IMR-90 (cell line): Measurements from ENCODE around the gene RNF144A. TPM values are rescaled to one million over a fixed set of nuclear protein-coding genes. Genes with fewer than 3 reads are reported as not detected.

ENCODE experiments used
- ATAC-seq: fragments of 200-7000 bp; cut with Tn5 transposase; 2 replicates; pipeline ENCODE4 v1.9.1; 2020; ENCODE audit warnings: low read depth, mild to moderate bottlenecking, moderate library complexity
- BruUV-seq: library from RNA; stranded (reverse); fragments of 400-500 nt; replicated peaks from 2 replicates; lab custom pipeline; 2021; lab: Mats Ljungman, UMichigan
- CTCF ChIA-PET: fragments of 300-600 bp; formaldehyde crosslinking; extraction: SDS; loops from one replicate; lab custom pipeline; 2021; ENCODE audit warnings: antibody characterized with exemption; lab: Yijun Ruan, JAX
- POLR2A ChIA-PET: fragments of 300-600 bp; sonication (Branson Sonifier 250); formaldehyde crosslinking; loops from one replicate; lab custom pipeline; 2022; ENCODE audit warnings: antibody characterized with exemption; ENCODE audit not compliant: unreplicated experiment; lab: Charles Lee
- DNase-seq: peaks from one replicate; pipeline ENCODE4 v3.0.0; 2013
- H2AFZ ChIP-seq: replicated peaks from 2 replicates; pipeline ENCODE3; 2013; ENCODE audit warnings: low read length, mild to moderate bottlenecking; ENCODE audit not compliant: poor library complexity
- H2AK5ac ChIP-seq: 2 replicates; pipeline ENCODE4 v1.6.1; 2013; ENCODE audit warnings: low read depth, low read length, inconsistent platforms
- H2AK9ac ChIP-seq: replicated peaks from 2 replicates; pipeline ENCODE3; 2013; ENCODE audit warnings: mild to moderate bottlenecking, low read depth, low read length, moderate library complexity; ENCODE audit not compliant: poor library complexity
- H2BK120ac ChIP-seq: 2 replicates; pipeline ENCODE4 v1.6.1; 2013; ENCODE audit warnings: low read depth, low read length, inconsistent platforms
- H2BK15ac ChIP-seq: 3 replicates; pipeline ENCODE4 v1.6.1; 2013; ENCODE audit warnings: low read depth, low read length, inconsistent platforms
- H2BK20ac ChIP-seq: 2 replicates; pipeline ENCODE4 v1.6.1; 2013; ENCODE audit warnings: low read depth, mild to moderate bottlenecking, inconsistent platforms, low read length, moderate library complexity
- H2BK5ac ChIP-seq: 2 replicates; pipeline ENCODE4 v1.6.1; 2013; ENCODE audit warnings: mild to moderate bottlenecking, low read depth, low read length, inconsistent platforms; ENCODE audit not compliant: poor library complexity, severe bottlenecking
- H3K14ac ChIP-seq: replicated peaks from 2 replicates; pipeline ENCODE4 v1.6.1; 2013; ENCODE audit warnings: low read depth, low read length, inconsistent platforms
- H3K18ac ChIP-seq: 2 replicates; pipeline ENCODE4 v1.6.1; 2013; ENCODE audit warnings: low read depth, low read length, control low read depth
- H3K23ac ChIP-seq: 2 replicates; pipeline ENCODE4 v1.6.1; 2013; ENCODE audit warnings: low read depth, low read length, inconsistent platforms
- H3K27ac ChIP-seq: 2 replicates; pipeline ENCODE4 v1.5.1; 2013; ENCODE audit warnings: mild to moderate bottlenecking, control low read depth, low read length; ENCODE audit not compliant: insufficient read depth
- H3K27me3 ChIP-seq: 2 replicates; pipeline ENCODE4 v1.6.1; 2013; ENCODE audit warnings: low read length; ENCODE audit not compliant: control insufficient read depth, insufficient read depth
- H3K36me3 ChIP-seq: 2 replicates; pipeline ENCODE4 v1.6.1; 2013; ENCODE audit warnings: low read length, mixed read lengths; ENCODE audit not compliant: control insufficient read depth, insufficient read depth
- H3K4ac ChIP-seq: 2 replicates; pipeline ENCODE4 v1.6.1; 2013; ENCODE audit warnings: low read depth, low read length, inconsistent platforms
- H3K4me1 ChIP-seq: 2 replicates; pipeline ENCODE4 v1.6.1; 2013; ENCODE audit warnings: low read length, mixed read lengths; ENCODE audit not compliant: control insufficient read depth, insufficient read depth
- H3K4me2 ChIP-seq: 2 replicates; pipeline ENCODE4 v1.6.1; 2013; ENCODE audit warnings: low read depth, mild to moderate bottlenecking, control low read depth, low read length, moderate library complexity
- H3K4me3 ChIP-seq: 2 replicates; pipeline ENCODE4 v1.5.1; 2013; ENCODE audit warnings: low read depth, mild to moderate bottlenecking, control low read depth, low read length, moderate library complexity; ENCODE audit not compliant: insufficient read depth
- H3K56ac ChIP-seq: 2 replicates; pipeline ENCODE4 v1.6.1; 2013; ENCODE audit warnings: low read length, inconsistent platforms; ENCODE audit not compliant: insufficient read depth; ENCODE audit errors: extremely low read depth
- H3K79me1 ChIP-seq, 2 experiments: 2 replicates each; pipeline ENCODE4 v1.6.1; 2013; ENCODE audit warnings: low read length in 2 of 2, inconsistent platforms in 1 of 2, low read depth in 1 of 2
- H3K9ac ChIP-seq: 2 replicates; pipeline ENCODE4 v1.6.1; 2013; ENCODE audit warnings: low read depth, low read length, control low read depth
- H3K9me1 ChIP-seq: 2 replicates; pipeline ENCODE4 v1.6.1; 2013; ENCODE audit warnings: low read length, inconsistent platforms; ENCODE audit not compliant: insufficient read depth
- H3K9me3 ChIP-seq: 2 replicates; pipeline ENCODE4 v1.6.1; 2013; ENCODE audit warnings: low read length; ENCODE audit not compliant: control insufficient read depth, insufficient read depth
- H4K20me1 ChIP-seq: 2 replicates; pipeline ENCODE4 v1.6.1; 2013; ENCODE audit warnings: low read length, inconsistent platforms; ENCODE audit not compliant: insufficient read depth
- H4K5ac ChIP-seq: 2 replicates; pipeline ENCODE4 v1.6.1; 2013; ENCODE audit warnings: mild to moderate bottlenecking, low read depth, low read length, control low read depth
- H4K8ac ChIP-seq, 2 experiments: 2 replicates each; pipeline ENCODE4 v1.6.1; 2013; ENCODE audit warnings: low read depth in 2 of 2, low read length in 2 of 2, control low read depth in 1 of 2, inconsistent platforms in 1 of 2
- H4K91ac ChIP-seq: 2 replicates; pipeline ENCODE4 v1.6.1; 2013; ENCODE audit warnings: low read depth, low read length, inconsistent platforms; ENCODE audit not compliant: insufficient read depth
- CTCF ChIP-seq: conservative IDR thresholded peaks from 2 replicates; pipeline ENCODE4 v1.5.1; 2012; ENCODE audit warnings: mild to moderate bottlenecking, low read depth, low read length, improper control_type of control experiment
- RAD21 ChIP-seq: IDR thresholded peaks from 2 replicates; pipeline ENCODE4 v1.6.1; 2012; ENCODE audit warnings: low read length, improper control_type of control experiment
- SMC3 ChIP-seq: fragments of 150-350 bp; IDR thresholded peaks from 2 replicates; pipeline ENCODE4 v1.6.1; 2016; ENCODE audit warnings: low read depth, mild to moderate bottlenecking, antibody characterized with exemption, low read length, moderate library complexity
- WGBS, 2 experiments: methylation state at CpG; one replicate each; pipeline versions ENCODE4 v1.1.5 to v1.1.7; 2013; ENCODE audit warnings: missing lambda C conversion rate in 2 of 2; ENCODE audit not compliant: insufficient read length in 1 of 2; ENCODE audit errors: extremely low coverage in 2 of 2; 5-methylcytosine and 5-hydroxymethylcytosine counted together
- dilution Hi-C: fragments of 300-500 bp; cut with HindIII; formaldehyde crosslinking; loops from one replicate; pipeline ENCODE4 v1.14.3; 2018; ENCODE audit warnings: low sequenced_read_pairs; ENCODE audit not compliant: unreplicated experiment
- in situ Hi-C: fragments of 300-500 bp; cut with MboI; formaldehyde crosslinking; loops from 3 replicates; pipeline ENCODE4 v1.14.3; 2019; ENCODE audit warnings: low sequenced_read_pairs, inconsistent platforms, mixed read lengths
- intact Hi-C: fragments of 100-400 bp; cut with micrococcal nuclease; formaldehyde crosslinking; loops from 2 replicates; pipeline ENCODE4 v1.10.0; 2022
- polyA plus RNA-seq, 3 experiments: library from polyadenylated mRNA; depleted of rRNA; stranded (reverse); fragments of >200 nt; gene quantifications; 2 replicates each; pipeline ENCODE4 v1.2.3, GENCODE V29; 2012; ENCODE audit warnings: low replicate concordance in 1 of 3
- total RNA-seq: library from RNA; depleted of rRNA; stranded (reverse); fragments of >200 nt; gene quantifications from 2 replicates; pipeline ENCODE4 v1.2.3, GENCODE V29; 2012

The RNF144A gene
- total and polyA plus RNA-seq, 2 of the 4 experiments (the other 2 are of a cell fraction) = 0.18 to 0.26 TPM

- Histone ChIP-seq H2BK15ac (no peak overlapping the region), H3K9me3 (no peaks in the 10 kb centered on the region; the same call in 1 of the 2 replicates), H3K27ac (no peak overlapping the region), H3K56ac (no peak overlapping the region), H3K4ac (no peak overlapping the region), H3K4me2 (no peak overlapping the region), H3K36me3 (no peaks in the 10 kb centered on the region), H3K79me1 (no peaks in the 10 kb centered on the region), H2BK120ac (no peak overlapping the region), H3K4me1 (no peaks in the 10 kb centered on the region), H3K23ac (no peak overlapping the region), H4K5ac (no peak overlapping the region), H2BK20ac (no peak overlapping the region), H2BK5ac (no peak overlapping the region), H3K14ac (no peak overlapping the region), H3K9me1 (no peaks in the 10 kb centered on the region), H3K9ac (no peak overlapping the region), H4K91ac (no peak overlapping the region), H4K20me1 (no peaks in the 10 kb centered on the region), H2AFZ (no peak overlapping the region), H3K18ac (no peak overlapping the region), H2AK9ac (no peak overlapping the region), H2AK5ac (no peak overlapping the region), H3K4me3 (no peak overlapping the region), H4K8ac (no peak overlapping the region), H3K27me3 (no peaks in the 10 kb centered on the region)
- intact Hi-C loops = no loop called here
- DNase-seq = peak; percentile 54
- WGBS, 2 experiments = 70% methylated on average over 2 of the region's 18 CpGs; no CpG with 5 or more reads in 1 of the 2 experiments
- POLR2A ChIA-PET = no interaction called here
- TF ChIP-seq SMC3 = no peak
- peak; percentile 21; the same call in 1 of the 2 replicates for TF ChIP-seq RAD21
- peak; percentile 40 for TF ChIP-seq CTCF
- ATAC-seq = peak; percentile 73
- dilution Hi-C loops = no loop called here
- BruUV-seq = no TSS peak
- in situ Hi-C loops = no loop called here
- CTCF ChIA-PET = no interaction called here
These were observed 120.4 kb downstream of the RNF144A start for GRCh38 chr2:7037340-7038333.
